Skeletal muscle tissue (tissue), 4 donors: ENCODE data around the gene SLC48A1. TPM values are rescaled to one million over a fixed set of nuclear protein-coding genes. Genes with fewer than 3 reads are reported as not detected.

Source experiments
- H3K27ac ChIP-seq: one replicate; pipeline ENCODE4 v1.7.0; 2013; ENCODE audit warnings: mild to moderate bottlenecking, low read depth, low read length, inconsistent platforms
- H3K27me3 ChIP-seq, 3 donors: one replicate each; pipeline ENCODE4 v1.7.0; 2013; ENCODE audit warnings: low read length in 3 of 3; ENCODE audit not compliant: control insufficient read depth in 3 of 3, insufficient read depth in 3 of 3
- H3K36me3 ChIP-seq, 3 donors: one replicate each; pipeline ENCODE4 v1.7.0; 2013; ENCODE audit warnings: low read length in 3 of 3; ENCODE audit not compliant: control insufficient read depth in 3 of 3, insufficient read depth in 3 of 3
- H3K4me1 ChIP-seq, 3 donors: one replicate each; pipeline ENCODE4 v1.7.0; 2013; ENCODE audit warnings: low read length in 3 of 3, mild to moderate bottlenecking in 3 of 3; ENCODE audit not compliant: control insufficient read depth in 3 of 3, insufficient read depth in 3 of 3
- H3K4me3 ChIP-seq, 3 donors: one replicate each; pipeline ENCODE4 v1.7.0; 2013; ENCODE audit warnings: low read length in 3 of 3
- H3K9ac ChIP-seq, 3 donors: one replicate each; pipeline ENCODE4 v1.7.0; 2013; ENCODE audit warnings: low read length in 3 of 3, mild to moderate bottlenecking in 3 of 3, moderate library complexity in 2 of 3, low read depth in 1 of 3
- H3K9me3 ChIP-seq, 3 donors: one replicate each; pipeline ENCODE4 v1.7.0; 2013; ENCODE audit warnings: low read length in 3 of 3; ENCODE audit not compliant: control insufficient read depth in 3 of 3
- total RNA-seq: library from RNA; depleted of rRNA; stranded (reverse); fragments of >200 nt; gene quantifications from one replicate; pipeline ENCODE4 v1.2.3, GENCODE V29; 2014
- donor health status: Osteomylitis.

The SLC48A1 gene
- total RNA-seq, 1 donor from 2014 or later, result 7.8 TPM

DNA sequence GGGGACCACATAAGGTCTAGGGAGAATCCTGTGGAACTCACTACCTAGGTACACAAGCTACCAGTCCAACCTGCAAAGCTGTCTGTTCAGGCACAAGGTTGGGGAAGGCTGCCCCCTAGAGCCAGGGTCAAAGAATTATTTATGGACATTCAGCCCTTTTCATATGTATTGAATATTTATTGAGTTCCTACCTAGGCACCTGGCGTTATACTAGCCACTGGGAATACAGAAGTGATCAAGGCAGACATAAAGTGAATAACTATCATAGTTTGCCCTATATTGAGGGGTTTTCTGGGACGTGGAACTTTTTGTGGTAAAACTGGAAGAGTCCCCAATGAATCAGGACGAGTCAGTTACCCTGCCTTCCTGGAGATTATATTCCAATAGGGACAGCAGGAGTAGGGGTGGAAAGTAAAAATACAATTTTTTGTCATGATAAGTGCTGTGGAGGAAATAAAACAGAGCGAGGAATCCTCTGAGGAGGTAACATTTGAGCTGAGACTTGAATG is 5.8 kb upstream of the SLC48A1 start:
- H3K9me3 ChIP-seq, result no peaks in the 10 kb centered on the region
- H3K9ac ChIP-seq, result no peak overlapping the region
- no peaks in the 10 kb centered on the region for H3K36me3 ChIP-seq
- no peak overlapping the region for H3K4me3 ChIP-seq
- H3K4me1 ChIP-seq, result peaks cover 4 to 5% (median 4%) of the 10 kb centered on the region in 3 donors
- no peak overlapping the region for H3K27ac ChIP-seq
- no peaks in the 10 kb centered on the region for H3K27me3 ChIP-seq

DNA sequence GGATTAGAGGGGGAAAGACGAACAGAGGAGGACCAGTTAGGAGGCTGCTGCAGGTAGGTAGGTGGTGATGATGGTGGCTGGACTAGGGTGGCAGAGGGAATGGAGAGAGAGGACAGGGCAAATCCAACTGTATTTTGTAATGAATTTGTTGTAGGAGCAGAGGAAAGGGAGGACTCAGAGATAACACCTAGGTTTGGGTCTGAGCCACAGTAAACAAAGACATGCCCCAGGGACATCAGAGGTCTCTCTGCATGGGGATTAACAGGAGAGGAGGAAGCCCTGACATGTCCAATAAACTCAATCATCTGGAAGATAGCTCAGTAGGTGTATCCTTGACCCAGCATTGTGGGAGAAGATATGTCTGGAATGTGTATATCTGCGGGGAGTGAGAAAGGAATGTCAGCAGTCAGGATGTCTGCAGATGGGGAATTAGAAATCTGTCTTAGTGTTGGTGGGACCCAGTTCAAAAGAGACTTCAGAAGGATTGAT is 4.7 kb upstream of the SLC48A1 start:
- Histone ChIP-seq H3K9ac (no peak overlapping the region), H3K9me3 (no peaks in the 10 kb centered on the region), H3K36me3 (no peaks in the 10 kb centered on the region), H3K27me3 (no peaks in the 10 kb centered on the region), H3K4me1 (peaks cover 4 to 7% (median 5%) of the 10 kb centered on the region in 3 donors), H3K4me3 (no peak overlapping the region), H3K27ac (no peak overlapping the region)

DNA sequence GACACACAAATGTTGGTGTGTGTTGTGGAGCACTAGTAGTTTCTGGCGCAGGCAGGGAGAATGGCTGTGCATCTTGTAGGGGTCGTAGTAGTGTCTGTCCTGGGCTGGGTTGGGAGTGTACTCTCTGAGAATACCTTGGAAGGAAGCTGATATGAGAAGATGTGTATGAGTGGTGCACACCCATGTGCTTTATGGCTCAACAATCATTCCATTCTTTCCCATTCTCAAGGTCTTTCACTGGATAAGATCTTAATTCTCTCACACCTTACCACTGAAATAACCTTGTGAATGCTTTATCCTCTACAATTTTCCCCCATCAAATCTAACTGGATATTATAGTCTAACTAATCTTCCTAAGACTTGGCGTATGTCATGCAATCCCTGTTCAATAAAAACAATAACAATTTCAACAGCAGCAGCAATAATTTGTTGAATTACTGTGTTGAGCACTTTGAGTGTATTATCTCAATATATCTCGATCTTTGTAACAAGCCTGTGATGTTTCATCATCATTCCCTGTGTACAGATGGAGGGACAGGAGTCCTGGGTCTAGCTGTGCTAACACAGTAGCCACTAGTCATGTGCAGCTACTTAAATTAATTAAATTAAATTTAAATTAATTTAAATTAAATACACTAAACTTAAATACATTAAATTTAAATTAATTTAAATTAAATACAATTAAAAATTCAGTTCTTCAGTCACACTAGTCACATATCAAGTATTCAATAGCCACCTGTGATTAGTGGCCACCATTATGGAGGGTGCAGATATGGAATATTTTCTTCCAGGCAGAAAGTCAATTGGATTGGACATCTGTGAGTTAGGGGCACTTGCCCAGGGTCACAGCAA is 3.6 kb upstream of the SLC48A1 start:
- H3K27me3 ChIP-seq, result no peaks in the 10 kb centered on the region
- no peaks in the 10 kb centered on the region for H3K36me3 ChIP-seq
- no peaks in the 10 kb centered on the region for H3K9me3 ChIP-seq
- no peak overlapping the region for H3K27ac ChIP-seq
- H3K9ac ChIP-seq, result no peak overlapping the region
- H3K4me3 ChIP-seq, result no peak overlapping the region
- peaks cover 12 to 15% (median 14%) of the 10 kb centered on the region in 3 donors for H3K4me1 ChIP-seq

DNA sequence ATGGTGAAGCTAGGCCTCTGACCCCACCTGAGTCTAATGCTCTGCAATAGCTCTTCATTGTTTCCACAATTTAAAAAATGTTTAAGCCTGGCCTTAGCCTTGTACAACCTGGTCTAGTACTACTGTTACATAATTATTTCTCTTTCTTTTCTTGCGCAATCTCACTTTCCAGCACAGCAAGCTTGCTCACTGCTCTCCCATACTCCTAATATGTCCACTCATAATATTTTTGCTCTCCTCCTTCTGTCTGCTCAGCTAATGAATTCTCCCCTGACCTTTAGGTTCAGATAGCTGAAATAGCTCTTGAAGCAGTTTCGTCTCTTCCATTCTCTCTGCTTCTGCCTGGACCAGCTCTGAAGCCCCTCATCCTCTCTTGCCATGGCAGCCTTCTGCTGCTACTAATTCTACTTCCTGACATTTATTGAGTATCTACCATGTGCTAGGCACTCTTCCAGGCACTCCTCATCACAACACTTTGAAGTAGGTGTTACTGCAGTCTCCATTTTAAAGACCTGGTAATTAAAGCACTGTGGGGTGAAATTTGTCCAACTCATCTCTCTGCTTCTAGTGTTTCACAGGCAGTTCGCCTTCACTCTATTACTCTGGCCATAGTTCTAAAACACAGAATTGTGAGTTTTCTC is 2.8 kb upstream of the SLC48A1 start:
- no peaks in the 10 kb centered on the region for H3K27me3 ChIP-seq
- no peaks in the 10 kb centered on the region for H3K9me3 ChIP-seq

DNA sequence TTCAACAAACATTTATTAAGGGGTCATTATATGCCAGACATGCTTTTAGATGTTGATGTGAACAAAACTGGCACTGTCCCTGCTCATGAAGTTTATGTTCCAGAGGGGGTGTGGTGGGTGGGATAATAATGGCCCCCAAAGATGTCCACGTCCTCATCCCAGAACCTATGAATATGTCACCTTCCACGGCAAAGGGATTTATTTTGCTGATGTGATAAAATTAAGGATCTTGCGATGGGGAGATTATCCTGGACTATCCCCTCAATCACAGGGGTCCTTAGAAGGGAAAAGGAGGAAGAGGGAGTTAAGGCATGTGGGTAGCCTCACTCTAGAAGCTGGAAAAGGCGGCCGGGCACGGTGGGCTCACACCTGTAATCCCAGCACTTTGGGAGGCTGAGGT is 1.7 kb upstream of the SLC48A1 start:
- no peaks in the 10 kb centered on the region for H3K27me3 ChIP-seq
- no peak overlapping the region for H3K9ac ChIP-seq
- no peaks in the 10 kb centered on the region for H3K9me3 ChIP-seq
- no peak overlapping the region for H3K27ac ChIP-seq
- no peaks in the 10 kb centered on the region for H3K36me3 ChIP-seq
- no peak overlapping the region for H3K4me3 ChIP-seq
- H3K4me1 ChIP-seq, result peaks cover 30 to 33% (median 30%) of the 10 kb centered on the region in 3 donors

More for the DNA sequence above, 2.8 kb upstream of the SLC48A1 start:
- Histone ChIP-seq H3K4me1 (peaks cover 19 to 22% (median 20%) of the 10 kb centered on the region in 3 donors), H3K36me3 (no peaks in the 10 kb centered on the region), H3K4me3 (no peak overlapping the region), H3K9ac (no peak overlapping the region), H3K27ac (no peak overlapping the region)

GRCh38 chr12:47772094-47772660 is 861 bp upstream of the SLC48A1 start:
- no peaks in the 10 kb centered on the region for H3K27me3 ChIP-seq
- H3K4me1 ChIP-seq, result peaks cover 39 to 42% (median 39%) of the 10 kb centered on the region in 3 donors
- peak overlapping the region; percentile 75 to 81 (median 81) for H3K4me3 ChIP-seq
- H3K36me3 ChIP-seq, result no peaks in the 10 kb centered on the region
- peak overlapping the region; percentile 83 to 85 (median 84) for H3K9ac ChIP-seq
- no peaks in the 10 kb centered on the region for H3K9me3 ChIP-seq
- H3K27ac ChIP-seq, result no peak overlapping the region

- peak overlapping the region; percentile 83 to 85 (median 84) for H3K9ac ChIP-seq
- H3K36me3 ChIP-seq, result no peaks in the 10 kb centered on the region
- H3K9me3 ChIP-seq, result no peaks in the 10 kb centered on the region
- H3K4me3 ChIP-seq, result peak overlapping the region; percentile 75 to 81 (median 81)
- peaks cover 44 to 47% (median 44%) of the 10 kb centered on the region in 3 donors for H3K4me1 ChIP-seq
- H3K27ac ChIP-seq, result no peak overlapping the region
- H3K27me3 ChIP-seq, result no peaks in the 10 kb centered on the region
Measured at GRCh38 chr12:47772738-47773061, 338 bp upstream of the SLC48A1 start.

GRCh38 chr12:47773858-47774580 is 981 bp downstream of the SLC48A1 start:
- Histone ChIP-seq H3K27ac (peak overlapping the region; percentile 59), H3K4me1 (peaks cover 55 to 60% (median 56%) of the 10 kb centered on the region in 3 donors), H3K9me3 (no peaks in the 10 kb centered on the region), H3K36me3 (no peaks in the 10 kb centered on the region), H3K9ac (peak overlapping the region; percentile 70 to 85 (median 71)), H3K27me3 (no peaks in the 10 kb centered on the region), H3K4me3 (peak overlapping the region; percentile 70 to 81 (median 81))

GRCh38 chr12:47774663-47775062 is 1.6 kb downstream of the SLC48A1 start:
- Histone ChIP-seq H3K9ac (peak overlapping the region in 1 of 3 donors; percentile 45), H3K9me3 (no peaks in the 10 kb centered on the region), H3K36me3 (no peaks in the 10 kb centered on the region), H3K4me3 (peak overlapping the region in 2 of 3 donors; percentile 15 to 22), H3K4me1 (peaks cover 58 to 65% (median 58%) of the 10 kb centered on the region in 3 donors), H3K27ac (peak overlapping the region; percentile 59), H3K27me3 (no peaks in the 10 kb centered on the region)
